ENCODE data around the gene ACTMAP. TPM values are rescaled to one million over a fixed set of nuclear protein-coding genes. Genes with fewer than 3 reads are reported as not detected.
"Not testable (repeated sequence)": the region's sequence is repeated elsewhere in the genome, so short reads cannot be mapped to it uniquely, and the experiment has no call there.

The ACTMAP gene
- total and polyA plus RNA-seq, 8 donors = 10.3 to 17.6 (median 14.0) TPM

- ATAC-seq = no peak
These were observed 36.1 kb upstream of the ACTMAP start for GRCh38 chr19:40786060-40787037.

GRCh38 chr19:40785526-40785925 lies 35.2 kb upstream of the ACTMAP start:
- ATAC-seq = no peak
- intact Hi-C loops (cut with DNase I) = no loop called here
- no peaks in the 10 kb centered on the region for H3K27me3 ChIP-seq
- no peak for DNase-seq
- no peak overlapping the region for H3K4me3 ChIP-seq
- H3K27ac ChIP-seq = no peak overlapping the region
- H3K4me1 ChIP-seq = no peaks in the 10 kb centered on the region
- peaks cover 0 to 68% of the 10 kb centered on the region in 2 donors for H3K36me3 ChIP-seq
- no peaks in the 10 kb centered on the region for H3K9me3 ChIP-seq
- TF ChIP-seq CTCF (IDR thresholded peaks at IDR 0.05) = no peak

More at GRCh38 chr19:40786060-40787037, 36.1 kb upstream of the ACTMAP start:
- no peaks in the 10 kb centered on the region for H3K4me1 ChIP-seq
- no peak overlapping the region for H3K27ac ChIP-seq
- no peak for TF ChIP-seq CTCF (IDR thresholded peaks at IDR 0.05)
- DNase-seq = peak in 1 of 4 donors; percentile 53
- no peaks in the 10 kb centered on the region for H3K27me3 ChIP-seq
- intact Hi-C loops (cut with DNase I) = no loop called here
- H3K36me3 ChIP-seq = peaks cover 0 to 77% of the 10 kb centered on the region in 2 donors
- no peak overlapping the region for H3K4me3 ChIP-seq
- H3K9me3 ChIP-seq = no peaks in the 10 kb centered on the region

DNA sequence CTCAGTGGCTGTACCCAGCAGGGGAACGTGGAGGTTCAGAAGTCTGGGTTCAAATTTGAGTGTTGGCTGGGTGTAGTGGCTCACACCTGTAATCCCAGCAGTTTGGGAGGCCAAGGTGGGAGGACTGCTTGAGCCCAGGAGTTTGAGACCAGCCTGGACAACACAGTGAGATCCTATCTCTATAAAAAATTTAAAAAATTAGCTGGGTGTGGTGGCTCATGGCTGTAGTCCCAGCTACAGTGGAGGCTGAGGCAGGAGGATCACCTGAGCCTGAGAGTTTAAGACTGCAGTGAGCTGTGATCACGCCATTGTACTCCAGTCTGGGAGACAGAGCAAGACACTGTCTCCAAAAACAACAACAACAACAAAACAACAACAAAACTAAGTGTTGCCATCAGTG lies 33.9 kb upstream of the ACTMAP start:
- H3K9me3 ChIP-seq; H3K4me3 ChIP-seq; intact Hi-C loops (cut with DNase I); H3K4me1 ChIP-seq; ATAC-seq; H3K27me3 ChIP-seq; DNase-seq; H3K27ac ChIP-seq: not testable (repeated sequence)
- H3K36me3 ChIP-seq = peaks cover 0 to 58% of the 10 kb centered on the region in 2 donors

GRCh38 chr19:40783711-40784110 lies 33.4 kb upstream of the ACTMAP start:
- intact Hi-C loops (cut with DNase I) = no loop called here
- H3K4me1 ChIP-seq = peaks cover 0 to 11% of the 10 kb centered on the region in 2 donors

DNA sequence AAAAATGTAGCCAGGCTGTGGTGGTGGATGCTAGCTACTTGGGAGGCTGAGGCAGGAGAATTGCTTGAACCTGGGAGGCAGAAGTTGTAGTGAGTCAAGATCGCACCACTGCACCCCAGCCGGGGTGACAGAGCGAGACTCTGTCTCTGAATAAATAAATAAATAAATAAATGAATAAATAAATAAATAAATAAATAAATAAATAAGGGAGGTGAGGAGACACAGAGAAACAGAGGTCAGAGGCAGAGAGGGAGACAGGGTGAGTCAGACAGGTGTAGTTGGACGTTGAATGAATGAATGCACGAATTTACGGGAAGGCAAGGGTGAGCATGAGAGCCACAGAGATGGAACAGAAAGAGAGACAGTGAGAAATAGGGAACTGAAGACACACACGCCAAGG lies 30.9 kb upstream of the ACTMAP start:
- Histone ChIP-seq H3K4me3 (no peak overlapping the region), H3K27ac (no peak overlapping the region), H3K36me3 (peaks cover 0 to 31% of the 10 kb centered on the region in 2 donors), H3K9me3 (no peaks in the 10 kb centered on the region), H3K27me3 (no peaks in the 10 kb centered on the region), H3K4me1 (peaks cover 7 to 22% of the 10 kb centered on the region in 2 donors)
- intact Hi-C loops (cut with DNase I) = no loop called here
- no peak for TF ChIP-seq CTCF (IDR thresholded peaks at IDR 0.05)
- ATAC-seq = no peak
- DNase-seq = no peak

More at GRCh38 chr19:40783711-40784110, 33.4 kb upstream of the ACTMAP start:
- H3K9me3 ChIP-seq = no peaks in the 10 kb centered on the region
- H3K27me3 ChIP-seq = no peaks in the 10 kb centered on the region
- ATAC-seq = no peak
- H3K4me3 ChIP-seq = no peak overlapping the region
- no peak for TF ChIP-seq CTCF (IDR thresholded peaks at IDR 0.05)
- peak in 1 of 4 donors; percentile 45 for DNase-seq
- no peak overlapping the region for H3K27ac ChIP-seq
- peaks cover 0 to 55% of the 10 kb centered on the region in 2 donors for H3K36me3 ChIP-seq

Data from left lung (tissue), 10 donors.